RWPE2 (cell line): ENCODE results near the gene NEURL1.

ENCODE experiments used
- ATAC-seq: fragments of 200-7000 bp; cut with Tn5 transposase; 3 replicates; pipeline ENCODE4 v1.9.1; 2021; ENCODE audit warnings: low read depth
- DNase-seq: peaks from one replicate; pipeline ENCODE4 v3.0.0-alpha.2; 2020; ENCODE audit warnings: low spot score
- H3K27ac ChIP-seq: fragments of 450-650 bp; 2 replicates; pipeline ENCODE4 v1.5.1; 2017; ENCODE audit warnings: mild to moderate bottlenecking; ENCODE audit not compliant: poor library complexity, severe bottlenecking
- H3K27me3 ChIP-seq: fragments of 250-450 bp; sonication (Bioruptor Pico); 2 replicates; pipeline ENCODE4 v1.5.1; 2021; ENCODE audit warnings: mild to moderate bottlenecking, moderate library complexity; ENCODE audit not compliant: insufficient read depth, poor library complexity, severe bottlenecking
- H3K36me3 ChIP-seq: fragments of 250-450 bp; sonication (Bioruptor Pico); 2 replicates; pipeline ENCODE4 v1.5.1; 2020; ENCODE audit warnings: low read depth, mild to moderate bottlenecking, moderate library complexity
- H3K4me1 ChIP-seq: fragments of 250-450 bp; sonication (Bioruptor Pico); 2 replicates; pipeline ENCODE4 v1.5.1; 2021; ENCODE audit warnings: mild to moderate bottlenecking, moderate library complexity; ENCODE audit not compliant: insufficient read depth, poor library complexity, severe bottlenecking
- H3K4me3 ChIP-seq: fragments of 250-450 bp; sonication (Bioruptor Pico); 2 replicates; pipeline ENCODE4 v1.5.1; 2021; ENCODE audit warnings: mild to moderate bottlenecking, moderate library complexity; ENCODE audit not compliant: severe bottlenecking
- H3K9me3 ChIP-seq: fragments of 250-450 bp; sonication (Bioruptor Pico); 2 replicates; pipeline ENCODE4 v1.5.1; 2021; ENCODE audit warnings: mild to moderate bottlenecking, moderate library complexity; ENCODE audit not compliant: severe bottlenecking
- TF ChIP-seq, protein P1 (sequence below): fragments of 450-650 bp; IDR thresholded peaks from one replicate; pipeline ENCODE4 v1.5.1; 2017; ENCODE audit warnings: mild to moderate bottlenecking, moderate library complexity; ENCODE audit not compliant: poor library complexity, severe bottlenecking

NEURL1 gene

DNA sequence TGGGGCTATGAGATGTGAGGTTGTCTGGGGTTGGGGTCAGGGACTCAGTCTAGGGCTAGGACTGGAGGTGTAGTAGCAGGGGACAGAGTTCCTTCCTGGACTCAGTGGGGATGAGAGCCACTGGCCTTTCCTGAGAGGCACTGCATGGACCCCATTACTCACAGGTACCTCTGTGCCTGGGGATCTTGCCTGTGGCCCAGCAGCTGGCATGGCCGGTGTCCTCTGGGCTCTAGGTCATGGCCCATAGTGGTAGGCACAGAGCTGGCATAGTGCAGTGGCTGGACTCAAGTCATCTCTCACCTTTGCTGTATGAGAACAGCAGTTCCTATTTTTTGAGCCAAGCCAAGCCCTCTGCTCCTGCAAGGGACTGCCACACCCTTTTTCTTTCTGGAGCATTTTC, 51.9 kb downstream of the NEURL1 start:
- DNase-seq (no peak), ATAC-seq (no peak)
- Histone ChIP-seq H3K27me3 (no peaks in the 10 kb centered on the region), H3K4me3 (no peak overlapping the region), H3K36me3 (no peaks in the 10 kb centered on the region), H3K9me3 (no peaks in the 10 kb centered on the region), H3K27ac (no peak overlapping the region), H3K4me1 (no peaks in the 10 kb centered on the region)
- TF ChIP-seq, protein P1, sequence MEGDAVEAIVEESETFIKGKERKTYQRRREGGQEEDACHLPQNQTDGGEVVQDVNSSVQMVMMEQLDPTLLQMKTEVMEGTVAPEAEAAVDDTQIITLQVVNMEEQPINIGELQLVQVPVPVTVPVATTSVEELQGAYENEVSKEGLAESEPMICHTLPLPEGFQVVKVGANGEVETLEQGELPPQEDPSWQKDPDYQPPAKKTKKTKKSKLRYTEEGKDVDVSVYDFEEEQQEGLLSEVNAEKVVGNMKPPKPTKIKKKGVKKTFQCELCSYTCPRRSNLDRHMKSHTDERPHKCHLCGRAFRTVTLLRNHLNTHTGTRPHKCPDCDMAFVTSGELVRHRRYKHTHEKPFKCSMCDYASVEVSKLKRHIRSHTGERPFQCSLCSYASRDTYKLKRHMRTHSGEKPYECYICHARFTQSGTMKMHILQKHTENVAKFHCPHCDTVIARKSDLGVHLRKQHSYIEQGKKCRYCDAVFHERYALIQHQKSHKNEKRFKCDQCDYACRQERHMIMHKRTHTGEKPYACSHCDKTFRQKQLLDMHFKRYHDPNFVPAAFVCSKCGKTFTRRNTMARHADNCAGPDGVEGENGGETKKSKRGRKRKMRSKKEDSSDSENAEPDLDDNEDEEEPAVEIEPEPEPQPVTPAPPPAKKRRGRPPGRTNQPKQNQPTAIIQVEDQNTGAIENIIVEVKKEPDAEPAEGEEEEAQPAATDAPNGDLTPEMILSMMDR, result no peak

DNA sequence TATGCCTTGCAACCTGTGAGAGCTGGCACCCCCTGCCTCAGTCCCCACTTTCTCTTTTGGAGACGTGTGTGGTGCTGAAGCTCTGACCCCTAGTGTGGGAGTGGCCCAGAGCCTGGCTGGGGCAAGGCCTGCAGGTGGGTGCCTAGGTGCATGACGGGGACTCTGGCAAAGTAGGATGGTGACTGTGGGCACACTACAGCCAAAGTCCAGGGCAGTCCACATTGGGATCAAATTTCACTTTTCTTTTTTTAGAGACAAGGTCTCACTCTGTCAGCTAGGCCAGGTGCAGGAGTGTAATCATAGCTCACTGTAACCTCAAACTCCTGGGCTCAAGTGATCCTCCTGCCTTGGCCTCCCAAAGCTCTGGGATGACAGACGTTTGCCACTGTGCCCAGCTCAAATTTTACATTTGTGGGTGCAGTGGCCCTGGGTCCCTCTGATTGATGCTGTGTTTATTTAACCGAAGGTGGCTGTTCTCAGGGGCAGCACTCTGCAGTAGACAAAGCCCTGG, 52.3 kb downstream of the NEURL1 start:
- no peak for DNase-seq
- no peak overlapping the region for H3K27ac ChIP-seq

DNA sequence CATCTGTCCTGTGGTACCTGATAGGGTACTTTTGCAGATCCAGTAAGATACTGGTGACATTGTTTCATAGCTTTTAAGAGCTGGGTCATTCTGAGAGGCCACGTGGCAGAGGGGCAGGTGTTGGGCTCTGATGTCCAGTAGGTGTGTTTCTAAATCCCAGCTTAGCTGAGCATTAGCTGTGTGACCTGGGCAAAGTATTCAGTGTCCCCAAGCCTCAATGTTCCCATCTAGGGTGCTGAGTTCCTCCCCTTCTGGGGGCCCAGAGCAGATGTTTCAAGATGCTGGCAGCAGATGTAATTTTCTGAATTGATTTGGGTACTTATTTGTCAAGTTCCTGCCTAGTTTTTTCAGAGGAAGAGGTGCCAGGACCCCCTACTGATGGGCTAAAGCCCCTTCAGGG, 52.9 kb downstream of the NEURL1 start:
- ATAC-seq, result no peak
- Histone ChIP-seq H3K4me3 (no peak overlapping the region), H3K9me3 (no peaks in the 10 kb centered on the region), H3K36me3 (no peaks in the 10 kb centered on the region), H3K4me1 (no peaks in the 10 kb centered on the region), H3K27ac (no peak overlapping the region), H3K27me3 (no peaks in the 10 kb centered on the region)
- TF ChIP-seq, protein P1, result no peak
- DNase-seq, result peak; percentile 11

More for the DNA sequence above, 52.3 kb downstream of the NEURL1 start:
- Histone ChIP-seq H3K4me3 (no peak overlapping the region), H3K4me1 (no peaks in the 10 kb centered on the region), H3K9me3 (no peaks in the 10 kb centered on the region), H3K36me3 (no peaks in the 10 kb centered on the region), H3K27me3 (no peaks in the 10 kb centered on the region)
- ATAC-seq, result no peak
- TF ChIP-seq, protein P1, result no peak

DNA sequence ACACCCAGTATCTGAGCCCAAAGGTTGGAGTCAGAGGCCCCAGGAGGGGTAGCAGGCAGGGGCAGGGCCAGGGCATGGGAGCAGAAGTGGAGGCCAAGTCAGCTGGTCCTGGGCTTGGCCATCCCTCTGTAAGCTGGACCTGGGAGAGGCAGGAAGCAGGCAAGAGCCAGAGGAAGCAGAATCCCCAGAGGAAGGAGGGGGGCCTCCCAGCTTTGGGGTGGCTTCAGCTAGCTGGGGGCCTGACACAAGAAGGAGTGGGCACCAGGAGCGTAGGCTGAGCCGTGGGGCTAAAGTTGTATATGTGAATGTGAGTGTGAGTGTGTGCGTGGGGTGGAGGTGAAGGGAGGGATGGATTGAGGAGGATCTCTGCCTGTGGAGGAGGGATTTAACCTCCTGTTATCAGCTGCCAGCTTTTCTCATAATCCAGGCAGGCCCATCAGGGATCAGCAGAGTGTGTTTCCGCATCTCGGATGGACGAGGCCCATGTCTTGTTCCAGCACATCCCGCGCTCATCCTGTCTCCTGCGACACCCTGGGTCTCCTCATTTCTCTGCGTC, 54.0 kb downstream of the NEURL1 start:
- H3K27me3 ChIP-seq, result no peaks in the 10 kb centered on the region
- H3K36me3 ChIP-seq, result no peaks in the 10 kb centered on the region
- no peak overlapping the region for H3K4me3 ChIP-seq
- no peak for ATAC-seq
- DNase-seq, result peak; percentile 48
- H3K27ac ChIP-seq, result no peak overlapping the region
- H3K4me1 ChIP-seq, result no peaks in the 10 kb centered on the region
- H3K9me3 ChIP-seq, result no peaks in the 10 kb centered on the region
- TF ChIP-seq, protein P1, result no peak

DNA sequence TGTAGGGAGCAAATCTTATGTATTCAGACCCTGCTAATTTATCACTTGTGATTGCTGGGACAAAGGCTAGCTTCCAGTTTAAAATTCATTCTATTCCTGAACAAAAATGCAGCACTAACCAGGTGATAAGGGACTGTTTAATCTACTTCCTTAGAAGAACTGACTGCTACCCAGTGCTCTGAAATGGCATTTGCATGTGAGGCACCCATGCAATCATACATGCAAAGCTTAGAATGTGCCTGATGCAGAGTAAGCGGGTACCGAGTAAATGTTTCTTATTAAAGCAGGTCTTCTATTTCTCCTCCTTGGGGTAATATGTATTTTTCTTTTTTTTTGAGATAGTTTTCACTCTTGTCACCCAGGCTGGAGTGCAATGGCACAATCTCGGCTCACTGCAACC, 54.5 kb downstream of the NEURL1 start:
- H3K36me3 ChIP-seq, result no peaks in the 10 kb centered on the region

More for the DNA sequence above, 54.5 kb downstream of the NEURL1 start:
- DNase-seq, result peak; percentile 2
- Histone ChIP-seq H3K27me3 (no peaks in the 10 kb centered on the region), H3K27ac (no peak overlapping the region), H3K9me3 (no peaks in the 10 kb centered on the region), H3K4me1 (no peaks in the 10 kb centered on the region), H3K4me3 (no peak overlapping the region)
- ATAC-seq, result no peak
- TF ChIP-seq, protein P1, result no peak
